Vagina (tissue), 2 donors: ENCODE data around the gene MYO1D. TPM values are rescaled to one million over a fixed set of nuclear protein-coding genes. Genes with fewer than 3 reads are reported as not detected.
"Not testable (repeated sequence)": the region's sequence is repeated elsewhere in the genome, so short reads cannot be mapped to it uniquely, and the experiment has no call there.

ENCODE experiments used
- DNase-seq, 2 donors: peaks; one replicate each; pipeline ENCODE4 v3.0.0-alpha.2; 2017; ENCODE audit errors: extremely low spot score in 2 of 2
- H3K27ac ChIP-seq: fragments of 200-600 bp; sonication (generic); one replicate; pipeline ENCODE4 v1.5.1; 2019
- H3K27me3 ChIP-seq: fragments of 200-600 bp; sonication (generic); one replicate; pipeline ENCODE4 v1.5.1; 2019
- H3K36me3 ChIP-seq, 2 donors: fragments of 200-600 bp; sonication (generic); one replicate each; pipeline ENCODE4 v1.5.1; 2017 to 2019
- H3K4me1 ChIP-seq: fragments of 200-600 bp; sonication (generic); one replicate; pipeline ENCODE4 v1.5.1; 2019
- H3K4me3 ChIP-seq, 2 donors: fragments of 200-600 bp; sonication (generic); 1 replicate in 1 of 2; 2 replicates in 1 of 2; pipeline ENCODE4 v1.5.1; 2016 to 2019
- H3K9me3 ChIP-seq: fragments of 200-600 bp; sonication (generic); one replicate; pipeline ENCODE4 v1.5.1; 2019
- CTCF ChIP-seq, 3 experiments: fragments of 450-650 bp in 2 of 3; fragments of 200-600 bp in 1 of 3; sonication (generic) in 1 of 3; IDR thresholded peaks; one replicate each; pipeline ENCODE4 v1.5.1; 2017 to 2019; ENCODE audit warnings: antibody characterized with exemption in 3 of 3, mild to moderate bottlenecking in 2 of 3, moderate library complexity in 2 of 3
- POLR2A ChIP-seq, 2 donors: fragments of 450-650 bp; IDR thresholded peaks; one replicate each; pipeline ENCODE4 v1.6.1; 2017; ENCODE audit warnings: antibody characterized with exemption in 2 of 2, mild to moderate bottlenecking in 2 of 2, moderate library complexity in 2 of 2
- POLR2AphosphoS5 ChIP-seq, 2 donors: sonication (generic); formaldehyde crosslinking; IDR thresholded peaks; one replicate each; pipeline ENCODE4 v1.9.0; 2017; ENCODE audit warnings: antibody characterized with exemption in 2 of 2, mild to moderate bottlenecking in 2 of 2, low read depth in 1 of 2; ENCODE audit not compliant: insufficient read depth in 1 of 2
- intact Hi-C: fragments of 100-400 bp; cut with DNase I; formaldehyde crosslinking; loops from one replicate; pipeline ENCODE4 v1.15.1; 2023
- total RNA-seq: library from RNA; depleted of rRNA; stranded (reverse); fragments of >200 nt; gene quantifications from one replicate; pipeline ENCODE4 v1.2.3, GENCODE V29; 2016

The MYO1D gene
- total RNA-seq, 1 donor from 2014 or later: 44.7 TPM

GRCh38 chr17:32656886-32657285 lies 220.0 kb downstream of the MYO1D start:
- H3K27ac ChIP-seq: no peak overlapping the region
- peaks cover 0 to 27% of the 10 kb centered on the region in 2 donors for H3K36me3 ChIP-seq
- H3K9me3 ChIP-seq: no peaks in the 10 kb centered on the region
- no peak for TF ChIP-seq POLR2AphosphoS5 (IDR thresholded peaks at IDR 0.05; ENCODE audit: insufficient read depth in 1 of 2, low read depth in 1 of 2)
- no peak for TF ChIP-seq POLR2A (IDR thresholded peaks at IDR 0.05)
- no peak for TF ChIP-seq CTCF (IDR thresholded peaks at IDR 0.05)
- peaks cover 10% of the 10 kb centered on the region for H3K4me1 ChIP-seq
- intact Hi-C loops: no loop called here
- H3K27me3 ChIP-seq: no peaks in the 10 kb centered on the region
- no peak for DNase-seq
- H3K4me3 ChIP-seq: no peak overlapping the region

- intact Hi-C loops: no loop called here
- Histone ChIP-seq H3K36me3 (peaks cover 0 to 48% of the 10 kb centered on the region in 2 donors), H3K4me1 (peaks cover 3% of the 10 kb centered on the region), H3K9me3 (no peaks in the 10 kb centered on the region), H3K4me3 (no peak overlapping the region), H3K27ac (no peak overlapping the region), H3K27me3 (no peaks in the 10 kb centered on the region)
- DNase-seq: no peak
- TF ChIP-seq CTCF (IDR thresholded peaks at IDR 0.05) (no peak), POLR2AphosphoS5 (IDR thresholded peaks at IDR 0.05; ENCODE audit: insufficient read depth in 1 of 2, low read depth in 1 of 2) (no peak), POLR2A (IDR thresholded peaks at IDR 0.05) (no peak)
Measured at GRCh38 chr17:32654324-32654723, 222.6 kb downstream of the MYO1D start.

GRCh38 chr17:32651084-32651483 lies 225.8 kb downstream of the MYO1D start:
- intact Hi-C loops: no loop called here
- Histone ChIP-seq H3K9me3 (no peaks in the 10 kb centered on the region), H3K27ac (no peak overlapping the region), H3K4me3 (no peak overlapping the region), H3K4me1 (no peaks in the 10 kb centered on the region), H3K36me3 (peaks cover 0 to 46% of the 10 kb centered on the region in 2 donors), H3K27me3 (no peaks in the 10 kb centered on the region)
- TF ChIP-seq POLR2AphosphoS5 (IDR thresholded peaks at IDR 0.05; ENCODE audit: insufficient read depth in 1 of 2, low read depth in 1 of 2) (no peak), POLR2A (IDR thresholded peaks at IDR 0.05) (no peak)
- no peak for DNase-seq

GRCh38 chr17:32648450-32648849 lies 228.5 kb downstream of the MYO1D start:
- peaks cover 0 to 33% of the 10 kb centered on the region in 2 donors for H3K36me3 ChIP-seq
- H3K27ac ChIP-seq: no peak overlapping the region
- H3K4me3 ChIP-seq: no peak overlapping the region
- H3K27me3 ChIP-seq: no peaks in the 10 kb centered on the region
- no peaks in the 10 kb centered on the region for H3K9me3 ChIP-seq
- TF ChIP-seq POLR2AphosphoS5 (IDR thresholded peaks at IDR 0.05; ENCODE audit: insufficient read depth in 1 of 2, low read depth in 1 of 2): no peak
- TF ChIP-seq CTCF (IDR thresholded peaks at IDR 0.05): no peak
- no peak for TF ChIP-seq POLR2A (IDR thresholded peaks at IDR 0.05)
- no peaks in the 10 kb centered on the region for H3K4me1 ChIP-seq
- intact Hi-C loops: no loop called here
- DNase-seq: no peak

GRCh38 chr17:32646941-32647340 lies 230.0 kb downstream of the MYO1D start:
- H3K4me1 ChIP-seq: no peaks in the 10 kb centered on the region
- no peaks in the 10 kb centered on the region for H3K27me3 ChIP-seq
- TF ChIP-seq CTCF (IDR thresholded peaks at IDR 0.05): no peak
- no peak for TF ChIP-seq POLR2A (IDR thresholded peaks at IDR 0.05)
- no peak for TF ChIP-seq POLR2AphosphoS5 (IDR thresholded peaks at IDR 0.05; ENCODE audit: insufficient read depth in 1 of 2, low read depth in 1 of 2)
- H3K36me3 ChIP-seq: peaks cover 0 to 22% of the 10 kb centered on the region in 2 donors
- intact Hi-C loops: no loop called here
- no peak overlapping the region for H3K4me3 ChIP-seq
- no peak for DNase-seq
- H3K27ac ChIP-seq: no peak overlapping the region
- H3K9me3 ChIP-seq: no peaks in the 10 kb centered on the region

GRCh38 chr17:32641514-32641913 lies 235.4 kb downstream of the MYO1D start:
- H3K4me3 ChIP-seq, H3K36me3 ChIP-seq, intact Hi-C loops, H3K27me3 ChIP-seq, H3K4me1 ChIP-seq, DNase-seq, H3K27ac ChIP-seq, H3K9me3 ChIP-seq: not testable (repeated sequence)
